GM18508 (cell line): Measurements from ENCODE around the gene HLA-B.

Experiments used
- ATAC-seq: cut with Tn5 transposase; IDR thresholded peaks from one replicate; pipeline ENCODE4 v1.9.1; 2021; ENCODE audit warnings: moderate number of reproducible peaks; ENCODE audit not compliant: insufficient read depth, unreplicated experiment

The HLA-B gene

GRCh38 chr6:31354158-31354863, 2.7 kb downstream of the HLA-B start:
- no peak for ATAC-seq

GRCh38 chr6:31353384-31353945, 3.5 kb downstream of the HLA-B start:
- no peak for ATAC-seq

GRCh38 chr6:31352683-31353383, 4.1 kb downstream of the HLA-B start:
- ATAC-seq, result no peak

- ATAC-seq, result no peak
Observed at GRCh38 chr6:31352310-31352682, 4.7 kb downstream of the HLA-B start.

- no peak for ATAC-seq
Observed at GRCh38 chr6:31351401-31352309, 5.3 kb downstream of the HLA-B start.

GRCh38 chr6:31351033-31351380, 6.0 kb downstream of the HLA-B start:
- no peak for ATAC-seq

GRCh38 chr6:31350196-31351032, 6.6 kb downstream of the HLA-B start:
- ATAC-seq, result no peak

GRCh38 chr6:31349301-31349700, 7.7 kb downstream of the HLA-B start:
- ATAC-seq, result no peak

- ATAC-seq, result no peak
Observed at GRCh38 chr6:31345026-31345730, 11.8 kb downstream of the HLA-B start.

- ATAC-seq, result no peak
Observed at GRCh38 chr6:31340228-31340627, 16.8 kb downstream of the HLA-B start.

GRCh38 chr6:31339210-31339609, 17.8 kb downstream of the HLA-B start:
- no peak for ATAC-seq

GRCh38 chr6:31336896-31337496, 20.0 kb downstream of the HLA-B start:
- no peak for ATAC-seq

- no peak for ATAC-seq
Observed at GRCh38 chr6:31332637-31333602, 24.1 kb downstream of the HLA-B start.

- no peak for ATAC-seq
Observed at GRCh38 chr6:31328355-31328960, 28.5 kb downstream of the HLA-B start.

- ATAC-seq, result no peak
Observed at GRCh38 chr6:31321820-31322219, 35.2 kb downstream of the HLA-B start.

GRCh38 chr6:31321005-31321707, 35.8 kb downstream of the HLA-B start:
- ATAC-seq, result no peak

GRCh38 chr6:31317036-31317435, 39.9 kb downstream of the HLA-B start:
- no peak for ATAC-seq
